ENCODE measurements around the gene TM7SF2. TPM values are rescaled to one million over a fixed set of nuclear protein-coding genes. Genes with fewer than 3 reads are reported as not detected.

TM7SF2 gene
- total RNA-seq (2014; rRNA removed; shearing (Covaris generic)), result 0.65 and 0.89 TPM in 2 replicates
- polyA plus RNA-seq (2016; fragmentation: Nextera tagmentation; extraction: Ambion mirVana), result 2.5 and 2.6 TPM in 2 replicates

DNA sequence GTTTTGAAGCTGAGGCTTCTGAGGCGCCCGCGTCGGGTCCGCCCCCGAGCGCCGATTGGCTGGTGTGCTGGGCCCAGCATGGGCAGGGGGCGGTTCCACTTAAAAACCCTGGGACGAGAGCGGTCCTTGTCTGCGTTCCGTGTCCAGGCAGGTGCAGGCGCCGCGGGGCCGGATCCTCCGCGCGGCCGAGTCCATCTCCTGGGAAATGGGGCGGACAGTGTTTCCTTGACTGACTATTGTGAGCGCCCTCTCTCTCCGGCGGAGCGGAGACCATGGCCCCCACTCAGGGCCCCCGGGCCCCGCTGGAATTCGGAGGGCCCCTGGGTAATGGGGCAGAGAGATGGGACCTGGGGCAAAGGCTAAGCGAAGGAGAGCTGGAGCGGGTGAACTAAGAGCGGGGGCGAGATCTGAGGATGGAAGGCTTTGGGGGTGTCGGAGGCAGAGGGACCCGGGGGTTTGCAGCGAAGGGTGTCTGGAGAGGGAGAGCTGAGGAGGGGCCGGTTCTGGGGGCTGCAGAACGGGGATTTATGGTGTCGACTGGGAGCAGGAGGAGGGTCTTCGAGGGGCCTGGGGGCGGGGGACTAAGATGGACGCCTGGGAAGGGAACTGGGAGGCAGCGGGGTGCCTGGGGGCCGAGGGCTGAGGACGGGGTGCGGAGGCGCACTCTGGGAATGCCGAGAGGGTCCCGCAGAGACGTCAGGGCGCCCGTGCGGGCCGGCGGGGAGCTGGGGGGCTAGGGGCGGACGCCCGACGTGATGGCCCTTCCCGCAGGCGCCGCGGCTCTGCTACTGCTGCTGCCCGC is at the start of gene TM7SF2:
Gene TM7SF2 (plus strand): TSS at position 129 of the 802 bp plus-strand sequence. CDS start 144 bp downstream, at position 273.
- TF ChIP-seq EZH2phosphoT487 (IDR thresholded peaks at IDR 0.05; ENCODE audit: insufficient read depth, low read depth), result no peak
- TF ChIP-seq EZH2 (IDR thresholded peaks at IDR 0.05; ENCODE audit: insufficient read depth, poor library complexity, severe bottlenecking), result no peak
- 0 out of 2 replicates have a peak, but pooled peaks cover 6% of the 10 kb centered on the region for H3F3A ChIP-seq (ENCODE audit: insufficient read depth)
- peak within 1 kb of the TSS; percentile 50 for H3K9ac ChIP-seq
- H3K4me1 ChIP-seq (ENCODE audit: insufficient read depth), result peaks cover 17% of the 10 kb centered on the region; the same call in 1 of the 2 replicates
- peak within 1 kb of the TSS; percentile 71 for H3K4me3 ChIP-seq
- WGBS, 2 experiments (ENCODE audit: low coverage in 1 of 2, low lambda C conversion rate in 2 of 2, missing lambda C conversion rate in 2 of 2), result 1 to 2% methylated on average over 37 to 49 of the region's 64 CpGs
- no peaks in the 10 kb centered on the region for H4K20me1 ChIP-seq (ENCODE audit: insufficient read depth)
- no peaks in the 10 kb centered on the region for H3K9me3 ChIP-seq (ENCODE audit: low read depth)
- H2AFZ ChIP-seq, result peak within 1 kb of the TSS; percentile 26; the same call in 1 of the 2 replicates
- H3K27ac ChIP-seq, result no peak within 1 kb of the TSS
- no peaks in the 10 kb centered on the region for H3K27me3 ChIP-seq (replicated peaks; ENCODE audit: insufficient read depth)
- H3K9me2 ChIP-seq (ENCODE audit: insufficient read depth), result no peaks in the 10 kb centered on the region
- in situ Hi-C loops (cut with MboI), result no loop called here
- peak; percentile 95 for DNase-seq
- peak within 1 kb of the TSS; percentile 97 for H3K4me2 ChIP-seq (ENCODE audit: unreplicated experiment)
- H3K79me2 ChIP-seq (ENCODE audit: insufficient read depth), result peaks cover 14% of the 10 kb centered on the region
- no peaks in the 10 kb centered on the region for H3K36me3 ChIP-seq (ENCODE audit: low read depth)

DNA sequence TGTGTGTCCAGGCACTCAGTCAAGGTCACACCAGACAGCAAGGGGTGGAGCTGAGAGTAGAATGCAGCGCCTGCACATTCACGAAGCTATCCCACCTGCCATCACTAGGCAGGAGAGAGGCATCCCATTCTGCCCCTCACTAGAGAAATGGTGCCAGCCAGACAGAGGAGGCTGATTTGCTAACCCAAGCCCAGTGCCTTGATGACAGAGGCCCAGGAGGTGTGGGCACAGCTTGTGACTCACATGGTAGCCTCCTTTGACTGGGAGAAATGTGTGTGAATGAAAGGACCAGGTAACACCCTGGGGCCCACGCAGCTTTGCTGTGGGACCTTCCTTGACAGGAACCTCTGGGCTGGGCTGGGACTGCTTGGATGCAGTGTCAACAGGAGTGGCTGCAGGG is 48.1 kb upstream of the TM7SF2 start:
- no peaks in the 10 kb centered on the region for H3K9me2 ChIP-seq (ENCODE audit: insufficient read depth)
- TF ChIP-seq EZH2phosphoT487 (IDR thresholded peaks at IDR 0.05; ENCODE audit: insufficient read depth, low read depth), result no peak
- no peak for TF ChIP-seq EZH2 (IDR thresholded peaks at IDR 0.05; ENCODE audit: insufficient read depth, poor library complexity, severe bottlenecking)
- H3K4me3 ChIP-seq, result no peak overlapping the region
- no peaks in the 10 kb centered on the region for H4K20me1 ChIP-seq (ENCODE audit: insufficient read depth)
- H3F3A ChIP-seq (ENCODE audit: insufficient read depth), result no peaks in the 10 kb centered on the region
- no peaks in the 10 kb centered on the region for H3K4me1 ChIP-seq (ENCODE audit: insufficient read depth)
- H3K27me3 ChIP-seq (replicated peaks; ENCODE audit: insufficient read depth), result no peaks in the 10 kb centered on the region
- no peak overlapping the region for H2AFZ ChIP-seq
- 29 to 37% methylated on average over 3 of the region's 3 CpGs for WGBS, 2 experiments (ENCODE audit: low coverage in 1 of 2, low lambda C conversion rate in 2 of 2, missing lambda C conversion rate in 2 of 2)
- no peak overlapping the region for H3K4me2 ChIP-seq (ENCODE audit: unreplicated experiment)
- DNase-seq, result no peak
- H3K9me3 ChIP-seq (ENCODE audit: low read depth), result no peaks in the 10 kb centered on the region
- no peak overlapping the region for H3K27ac ChIP-seq
- in situ Hi-C loops (cut with MboI), result no loop called here
- H3K9ac ChIP-seq, result no peak overlapping the region
- H3K79me2 ChIP-seq (ENCODE audit: insufficient read depth), result no peaks in the 10 kb centered on the region
- no peaks in the 10 kb centered on the region for H3K36me3 ChIP-seq (ENCODE audit: low read depth)

GRCh38 chr11:65064847-65065240 is 46.8 kb upstream of the TM7SF2 start:
- Histone ChIP-seq H3K27me3 (replicated peaks; ENCODE audit: insufficient read depth) (no peaks in the 10 kb centered on the region), H3K9ac (no peak overlapping the region), H2AFZ (no peak overlapping the region), H3K4me3 (no peak overlapping the region), H3F3A (ENCODE audit: insufficient read depth) (no peaks in the 10 kb centered on the region), H3K4me1 (ENCODE audit: insufficient read depth) (no peaks in the 10 kb centered on the region), H3K9me3 (ENCODE audit: low read depth) (no peaks in the 10 kb centered on the region), H3K27ac (no peak overlapping the region), H3K4me2 (ENCODE audit: unreplicated experiment) (no peak overlapping the region), H3K79me2 (ENCODE audit: insufficient read depth) (no peaks in the 10 kb centered on the region), H3K9me2 (ENCODE audit: insufficient read depth) (no peaks in the 10 kb centered on the region), H3K36me3 (ENCODE audit: low read depth) (no peaks in the 10 kb centered on the region), H4K20me1 (ENCODE audit: insufficient read depth) (no peaks in the 10 kb centered on the region)
- in situ Hi-C loops (cut with MboI), result no loop called here
- no peak for DNase-seq
- TF ChIP-seq EZH2phosphoT487 (IDR thresholded peaks at IDR 0.05; ENCODE audit: insufficient read depth, low read depth), result no peak
- TF ChIP-seq EZH2 (IDR thresholded peaks at IDR 0.05; ENCODE audit: insufficient read depth, poor library complexity, severe bottlenecking), result no peak
- WGBS, 2 experiments (ENCODE audit: low coverage in 1 of 2, low lambda C conversion rate in 2 of 2, missing lambda C conversion rate in 2 of 2), result 72 to 73% methylated on average over 4 of the region's 4 CpGs

DNA sequence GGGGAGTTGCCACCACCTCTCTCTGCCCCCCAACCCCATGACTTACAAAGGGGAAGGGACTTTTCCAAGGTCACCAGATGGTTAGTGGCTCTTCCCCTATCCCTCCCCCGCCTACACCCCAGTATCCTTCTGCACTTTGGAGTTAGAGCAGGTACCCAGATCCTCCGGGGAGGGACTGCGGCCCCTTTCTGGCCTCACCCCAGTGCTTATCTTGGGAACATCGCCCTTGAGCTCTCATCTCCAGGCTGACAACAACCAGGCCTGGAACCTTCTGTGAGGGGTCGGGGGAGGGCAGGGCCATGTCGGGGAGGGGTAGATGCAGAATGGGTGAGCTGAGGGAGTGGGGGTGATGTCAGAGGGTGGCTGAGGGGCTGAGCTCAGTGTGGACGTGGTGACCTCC is 45.8 kb upstream of the TM7SF2 start:
- in situ Hi-C loops (cut with MboI), result no loop called here
- 60 to 63% methylated on average over 6 to 7 of the region's 7 CpGs for WGBS, 2 experiments (ENCODE audit: low coverage in 1 of 2, low lambda C conversion rate in 2 of 2, missing lambda C conversion rate in 2 of 2)
- no peak for DNase-seq

More for the DNA sequence above, 45.8 kb upstream of the TM7SF2 start:
- H3K79me2 ChIP-seq (ENCODE audit: insufficient read depth), result no peaks in the 10 kb centered on the region
- no peak overlapping the region for H3K4me2 ChIP-seq (ENCODE audit: unreplicated experiment)
- no peaks in the 10 kb centered on the region for H4K20me1 ChIP-seq (ENCODE audit: insufficient read depth)
- H2AFZ ChIP-seq, result no peak overlapping the region
- TF ChIP-seq EZH2phosphoT487 (IDR thresholded peaks at IDR 0.05; ENCODE audit: insufficient read depth, low read depth) (no peak), EZH2 (IDR thresholded peaks at IDR 0.05; ENCODE audit: insufficient read depth, poor library complexity, severe bottlenecking) (no peak)
- no peaks in the 10 kb centered on the region for H3K9me3 ChIP-seq (ENCODE audit: low read depth)
- H3K36me3 ChIP-seq (ENCODE audit: low read depth), result no peaks in the 10 kb centered on the region
- H3F3A ChIP-seq (ENCODE audit: insufficient read depth), result no peaks in the 10 kb centered on the region
- no peaks in the 10 kb centered on the region for H3K4me1 ChIP-seq (ENCODE audit: insufficient read depth)
- H3K27me3 ChIP-seq (replicated peaks; ENCODE audit: insufficient read depth), result no peaks in the 10 kb centered on the region
- no peaks in the 10 kb centered on the region for H3K9me2 ChIP-seq (ENCODE audit: insufficient read depth)
- H3K9ac ChIP-seq, result no peak overlapping the region
- no peak overlapping the region for H3K4me3 ChIP-seq
- H3K27ac ChIP-seq, result no peak overlapping the region
